ENCODE results near the gene CLK3. TPM values are rescaled to one million over a fixed set of nuclear protein-coding genes. Genes with fewer than 3 reads are reported as not detected.
A peak's percentile ranks its signal among the peaks of the same experiment; 100 is the strongest.
"Not testable (repeated sequence)": the region's sequence is repeated elsewhere in the genome, so short reads cannot be mapped to it uniquely, and the experiment has no call there.

Gene CLK3
- total RNA-seq, 2 donors from 2014 or later = 216 to 243 TPM

GRCh38 chr15:74629696-74630095 lies 14.1 kb downstream of the CLK3 start:
- not testable (repeated sequence) for H3K4me3 Mint-ChIP-seq; H3K9me3 ChIP-seq (ENCODE audit: control insufficient read depth, low read length, poor library complexity, severe bottlenecking); H3K27me3 Mint-ChIP-seq; DNase-seq; H3K36me3 Mint-ChIP-seq (ENCODE audit: low read depth); ATAC-seq
- Mint-ChIP-seq H3K4me1 (peaks cover 11% of the 10 kb centered on the region), H3K27ac (peak overlapping the region; percentile 47)

DNA sequence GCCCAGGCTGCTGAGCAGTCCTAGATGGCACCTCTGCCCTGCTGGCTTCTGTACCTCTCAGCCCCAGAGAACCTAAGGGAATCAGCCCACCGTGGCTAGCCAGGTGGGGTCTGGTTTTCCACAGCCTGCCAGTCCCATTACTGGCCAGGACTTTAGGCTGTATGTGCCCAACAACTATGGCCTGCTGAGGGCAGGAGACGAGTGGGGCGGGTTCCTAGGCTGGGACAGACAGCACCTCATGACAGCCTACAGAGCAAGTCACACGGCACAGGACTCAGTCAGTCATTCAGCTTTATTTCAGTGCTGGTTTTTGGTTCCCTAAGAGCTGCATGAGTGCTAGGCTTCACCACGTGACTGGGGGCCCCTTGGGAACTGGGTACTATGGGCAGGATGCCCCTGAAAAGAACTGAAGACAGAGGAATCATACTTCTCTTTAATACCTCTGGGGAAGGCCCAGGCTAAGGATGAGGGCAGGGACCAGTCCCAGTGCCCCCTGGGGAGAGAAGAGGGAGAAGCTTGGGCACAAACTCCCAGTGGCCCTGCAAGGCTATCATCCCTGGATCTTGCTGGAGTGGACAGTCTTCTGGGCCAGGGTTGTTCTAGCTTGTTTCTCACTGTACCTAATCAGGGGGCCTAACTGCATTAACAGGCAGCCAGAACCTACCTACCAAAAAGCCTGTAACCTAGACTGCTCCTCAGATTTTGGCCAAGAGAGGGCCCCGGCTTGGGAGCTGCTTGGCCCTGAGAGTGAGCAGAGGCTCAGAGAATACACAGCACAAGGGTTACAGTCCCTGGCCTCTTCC lies 14.8 kb downstream of the CLK3 start:
- Mint-ChIP-seq H3K36me3 (ENCODE audit: low read depth) (peaks cover 12% of the 10 kb centered on the region), H3K27ac (no peak overlapping the region), H3K4me3 (no peak overlapping the region), H3K27me3 (no peaks in the 10 kb centered on the region), H3K4me1 (peaks cover 14% of the 10 kb centered on the region)
- no peaks in the 10 kb centered on the region for H3K9me3 ChIP-seq (ENCODE audit: control insufficient read depth, low read length, poor library complexity, severe bottlenecking)
- DNase-seq = no peak
- no peak for ATAC-seq

DNA sequence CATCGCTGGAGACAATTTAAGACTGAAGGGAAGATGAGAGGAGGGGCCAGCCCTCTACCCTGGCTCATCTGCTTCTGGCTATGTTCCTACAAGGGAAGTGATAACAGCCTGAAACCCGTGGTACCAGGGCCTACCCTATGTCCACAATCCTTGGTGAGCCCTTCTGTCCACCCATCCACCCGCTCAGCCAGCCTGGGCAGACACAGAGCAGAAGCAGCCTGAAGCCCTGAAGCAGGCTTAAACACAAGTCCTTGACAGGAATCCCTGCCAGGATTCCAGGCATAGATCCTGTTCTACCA lies 15.4 kb downstream of the CLK3 start:
- no peak for DNase-seq

DNA sequence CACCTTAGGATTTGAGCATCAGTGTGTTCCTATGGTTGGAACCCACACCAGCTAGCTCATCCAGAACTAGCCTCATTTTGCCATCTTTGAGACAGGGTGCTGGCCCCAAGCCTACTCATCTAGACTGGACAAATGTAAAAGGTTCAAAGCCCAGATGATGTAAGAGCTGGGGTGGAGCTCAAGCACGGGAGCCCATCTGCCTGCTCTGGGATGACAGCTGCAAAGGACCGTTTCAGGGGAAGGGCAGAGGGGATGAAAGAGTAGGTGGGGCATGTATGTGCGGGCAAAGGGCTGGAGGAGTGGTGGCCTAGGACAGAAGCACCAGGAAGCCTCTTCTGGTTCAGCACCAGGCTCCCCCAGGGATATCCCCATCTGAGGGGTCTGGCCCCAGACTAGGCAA lies 15.8 kb downstream of the CLK3 start:
- peaks cover 19% of the 10 kb centered on the region for H3K4me1 Mint-ChIP-seq
- no peak for DNase-seq
- peak; percentile 3 for ATAC-seq
- peaks cover 18% of the 10 kb centered on the region for H3K36me3 Mint-ChIP-seq (ENCODE audit: low read depth)
- no peaks in the 10 kb centered on the region for H3K27me3 Mint-ChIP-seq
- H3K27ac Mint-ChIP-seq = no peak overlapping the region
- H3K4me3 Mint-ChIP-seq = no peak overlapping the region
- H3K9me3 ChIP-seq (ENCODE audit: control insufficient read depth, low read length, poor library complexity, severe bottlenecking) = no peaks in the 10 kb centered on the region

More for the DNA sequence above, 15.4 kb downstream of the CLK3 start:
- Mint-ChIP-seq H3K4me3 (no peak overlapping the region), H3K36me3 (ENCODE audit: low read depth) (peaks cover 16% of the 10 kb centered on the region), H3K4me1 (peaks cover 17% of the 10 kb centered on the region), H3K27ac (no peak overlapping the region), H3K27me3 (no peaks in the 10 kb centered on the region)
- no peaks in the 10 kb centered on the region for H3K9me3 ChIP-seq (ENCODE audit: control insufficient read depth, low read length, poor library complexity, severe bottlenecking)
- no peak for ATAC-seq

DNA sequence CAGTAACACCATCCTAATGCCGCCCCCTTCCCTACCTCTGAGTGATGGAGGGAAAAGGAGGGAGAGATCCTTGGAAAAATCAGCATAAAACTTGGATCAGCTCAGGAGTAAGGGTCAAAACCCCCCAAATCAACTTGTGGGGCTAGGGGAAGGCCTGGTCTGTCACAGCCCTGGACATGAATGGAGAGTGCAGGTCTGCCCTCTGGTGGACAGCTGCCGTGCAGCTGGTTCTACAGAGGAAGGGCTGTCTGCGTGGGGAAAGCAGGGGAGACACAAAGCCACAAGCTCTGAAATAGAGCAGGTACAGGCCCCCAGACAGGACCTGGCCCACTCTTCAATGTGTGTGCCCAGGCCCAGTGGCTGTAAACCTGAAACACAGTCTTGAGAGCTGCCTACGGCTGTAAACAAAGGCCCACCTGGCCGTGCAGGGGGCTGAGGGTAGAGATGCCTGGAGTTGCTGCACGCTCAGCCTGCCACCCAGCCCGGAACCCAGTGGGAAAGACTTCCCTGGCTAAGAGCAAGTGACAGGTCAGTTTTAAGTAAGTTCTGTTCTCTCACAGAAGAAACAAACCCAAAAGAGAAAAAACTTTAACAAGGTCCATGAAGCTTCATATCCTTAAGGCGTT lies 16.4 kb downstream of the CLK3 start:
- H3K9me3 ChIP-seq (ENCODE audit: control insufficient read depth, low read length, poor library complexity, severe bottlenecking) = no peaks in the 10 kb centered on the region
- DNase-seq (peak in 1 of 3 donors; percentile 47), ATAC-seq (peak; percentile 62)
- H3K27ac Mint-ChIP-seq = no peak overlapping the region
- H3K4me3 Mint-ChIP-seq = no peak overlapping the region
- H3K4me1 Mint-ChIP-seq = peaks cover 19% of the 10 kb centered on the region
- H3K27me3 Mint-ChIP-seq = no peaks in the 10 kb centered on the region
- H3K36me3 Mint-ChIP-seq (ENCODE audit: low read depth) = peaks cover 17% of the 10 kb centered on the region

DNA sequence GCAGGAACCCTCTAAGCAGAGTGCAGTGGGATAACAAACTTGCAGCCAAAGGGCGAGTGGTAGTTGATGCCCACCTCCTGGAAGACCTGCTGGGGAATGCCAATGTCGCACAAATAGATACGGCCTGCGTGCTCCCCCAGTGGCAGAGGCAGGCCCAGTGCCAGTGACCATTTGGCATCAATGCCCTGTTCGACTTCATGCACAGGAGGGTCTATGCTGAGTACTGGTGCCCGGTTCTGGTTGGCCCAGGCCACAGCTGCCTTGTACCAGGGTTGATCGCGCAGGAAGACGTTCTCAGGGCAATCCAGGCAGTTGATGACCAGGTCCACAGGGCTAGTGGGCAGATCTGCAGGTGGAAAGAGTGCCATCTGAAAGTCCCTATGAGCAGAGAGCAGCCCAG lies 17.0 kb downstream of the CLK3 start:
- Mint-ChIP-seq H3K27ac (no peak overlapping the region), H3K36me3 (ENCODE audit: low read depth) (peaks cover 17% of the 10 kb centered on the region), H3K4me3 (no peak overlapping the region), H3K27me3 (no peaks in the 10 kb centered on the region), H3K4me1 (peaks cover 19% of the 10 kb centered on the region)
- H3K9me3 ChIP-seq (ENCODE audit: control insufficient read depth, low read length, poor library complexity, severe bottlenecking) = no peaks in the 10 kb centered on the region
- no peak for DNase-seq
- ATAC-seq = no peak

DNA sequence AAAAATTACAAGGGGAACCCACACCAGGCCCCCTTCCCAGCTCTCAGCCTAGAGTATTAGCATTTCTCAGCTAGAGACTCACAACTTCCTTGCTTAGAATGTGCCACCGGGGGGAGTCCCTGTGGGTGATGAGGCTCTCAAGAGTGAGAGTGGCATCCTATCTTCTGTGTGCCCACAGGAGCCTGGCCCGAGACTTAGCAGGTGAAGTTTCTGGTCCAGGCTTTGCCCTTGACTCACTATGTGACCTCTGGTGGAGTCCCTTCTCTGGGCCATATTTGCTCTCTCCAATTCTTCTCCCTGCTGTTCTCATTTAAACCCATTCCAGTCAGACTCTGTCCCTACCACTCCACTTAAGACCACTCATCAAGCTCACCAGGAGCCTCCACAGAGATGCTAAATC lies 18.1 kb downstream of the CLK3 start:
- H3K4me3 Mint-ChIP-seq = no peak overlapping the region
- ATAC-seq = no peak
- H3K4me1 Mint-ChIP-seq = peaks cover 20% of the 10 kb centered on the region

DNA sequence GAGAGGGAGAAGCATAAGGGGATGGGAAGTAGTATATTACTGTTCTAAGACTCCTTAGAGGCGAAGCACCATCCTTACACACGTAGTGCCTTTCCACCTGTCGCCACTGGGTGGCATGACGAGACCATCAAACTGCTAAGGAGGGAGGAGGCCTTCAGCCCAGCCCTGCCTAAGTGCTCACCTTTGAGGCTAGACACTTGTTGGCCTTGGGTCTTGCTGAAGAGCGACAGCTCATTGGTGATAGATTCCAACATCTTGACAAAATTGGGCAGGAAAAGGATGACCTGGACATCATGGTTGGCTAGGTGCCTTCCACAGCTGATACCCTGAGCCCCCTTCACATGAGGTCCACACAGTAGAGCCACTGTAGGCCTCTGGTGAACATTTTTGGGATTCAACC lies 19.6 kb downstream of the CLK3 start:
- Mint-ChIP-seq H3K27me3 (no peaks in the 10 kb centered on the region), H3K4me3 (no peak overlapping the region), H3K4me1 (peaks cover 20% of the 10 kb centered on the region), H3K27ac (no peak overlapping the region), H3K36me3 (ENCODE audit: low read depth) (peaks cover 23% of the 10 kb centered on the region)
- ATAC-seq (peak; percentile 88), DNase-seq (peak; percentile 47 to 67 (median 54))
- no peaks in the 10 kb centered on the region for H3K9me3 ChIP-seq (ENCODE audit: control insufficient read depth, low read length, poor library complexity, severe bottlenecking)

More for the DNA sequence above, 18.1 kb downstream of the CLK3 start:
- Mint-ChIP-seq H3K27me3 (no peaks in the 10 kb centered on the region), H3K27ac (no peak overlapping the region), H3K36me3 (ENCODE audit: low read depth) (peaks cover 23% of the 10 kb centered on the region)
- DNase-seq = no peak
- H3K9me3 ChIP-seq (ENCODE audit: control insufficient read depth, low read length, poor library complexity, severe bottlenecking) = no peaks in the 10 kb centered on the region

DNA sequence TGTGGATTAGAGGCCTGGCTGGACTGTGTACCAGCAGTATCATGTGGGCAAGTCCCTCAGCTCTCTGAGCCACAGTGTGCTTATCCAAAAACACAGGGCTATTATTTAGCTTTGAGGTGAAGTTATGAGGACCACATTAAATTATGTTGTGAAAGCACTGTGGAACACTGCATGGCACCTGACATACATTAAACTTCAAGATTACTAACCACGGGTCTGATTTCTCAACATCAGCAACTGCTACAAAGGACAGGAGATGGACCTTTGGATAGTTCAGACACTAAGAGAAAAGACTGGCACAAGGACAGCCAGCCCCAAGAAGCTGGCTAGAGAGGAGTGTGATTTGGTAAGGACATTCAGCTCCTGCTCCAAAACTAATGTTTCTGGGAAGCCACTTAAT lies 21.3 kb downstream of the CLK3 start:
- Mint-ChIP-seq H3K27ac (peak overlapping the region; percentile 9), H3K4me3 (no peak overlapping the region), H3K4me1 (peaks cover 19% of the 10 kb centered on the region), H3K27me3 (no peaks in the 10 kb centered on the region), H3K36me3 (ENCODE audit: low read depth) (peaks cover 23% of the 10 kb centered on the region)
- H3K9me3 ChIP-seq (ENCODE audit: control insufficient read depth, low read length, poor library complexity, severe bottlenecking) = no peaks in the 10 kb centered on the region
- DNase-seq (no peak), ATAC-seq (no peak)

- H3K27me3 Mint-ChIP-seq = no peaks in the 10 kb centered on the region
- DNase-seq (no peak), ATAC-seq (no peak)
- no peak overlapping the region for H3K4me3 Mint-ChIP-seq
- H3K36me3 Mint-ChIP-seq (ENCODE audit: low read depth) = peaks cover 8% of the 10 kb centered on the region
- H3K4me1 Mint-ChIP-seq = peaks cover 13% of the 10 kb centered on the region
- H3K27ac Mint-ChIP-seq = peak overlapping the region; percentile 56
- H3K9me3 ChIP-seq (ENCODE audit: control insufficient read depth, low read length, poor library complexity, severe bottlenecking) = no peaks in the 10 kb centered on the region
Observed at GRCh38 chr15:74641151-74641550, 25.5 kb downstream of the CLK3 start.

DNA sequence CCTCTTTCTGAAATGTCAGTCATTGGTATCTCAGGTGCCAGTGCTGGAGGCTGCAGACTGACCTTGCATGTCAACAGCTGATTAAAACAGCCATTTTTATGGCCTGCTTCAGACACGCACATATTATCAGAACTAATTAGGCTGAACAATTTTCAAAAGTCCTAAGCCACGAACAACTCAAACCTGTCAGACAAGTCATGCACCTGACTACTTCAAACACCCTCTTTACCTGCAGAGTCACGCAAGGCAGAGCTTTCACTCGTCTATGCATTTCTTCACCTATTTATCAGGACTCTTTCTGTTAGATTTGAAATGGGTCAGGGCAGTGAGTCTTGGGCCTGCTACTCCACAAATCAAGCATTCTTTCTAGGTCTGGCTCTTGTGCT lies 26.7 kb downstream of the CLK3 start:
- no peaks in the 10 kb centered on the region for H3K9me3 ChIP-seq (ENCODE audit: control insufficient read depth, low read length, poor library complexity, severe bottlenecking)
- ATAC-seq = no peak
- DNase-seq = no peak
- peak overlapping the region; percentile 56 for H3K27ac Mint-ChIP-seq
- no peak overlapping the region for H3K4me3 Mint-ChIP-seq
- peaks cover 17% of the 10 kb centered on the region for H3K4me1 Mint-ChIP-seq
- no peaks in the 10 kb centered on the region for H3K27me3 Mint-ChIP-seq
- peaks cover 6% of the 10 kb centered on the region for H3K36me3 Mint-ChIP-seq (ENCODE audit: low read depth)

DNA sequence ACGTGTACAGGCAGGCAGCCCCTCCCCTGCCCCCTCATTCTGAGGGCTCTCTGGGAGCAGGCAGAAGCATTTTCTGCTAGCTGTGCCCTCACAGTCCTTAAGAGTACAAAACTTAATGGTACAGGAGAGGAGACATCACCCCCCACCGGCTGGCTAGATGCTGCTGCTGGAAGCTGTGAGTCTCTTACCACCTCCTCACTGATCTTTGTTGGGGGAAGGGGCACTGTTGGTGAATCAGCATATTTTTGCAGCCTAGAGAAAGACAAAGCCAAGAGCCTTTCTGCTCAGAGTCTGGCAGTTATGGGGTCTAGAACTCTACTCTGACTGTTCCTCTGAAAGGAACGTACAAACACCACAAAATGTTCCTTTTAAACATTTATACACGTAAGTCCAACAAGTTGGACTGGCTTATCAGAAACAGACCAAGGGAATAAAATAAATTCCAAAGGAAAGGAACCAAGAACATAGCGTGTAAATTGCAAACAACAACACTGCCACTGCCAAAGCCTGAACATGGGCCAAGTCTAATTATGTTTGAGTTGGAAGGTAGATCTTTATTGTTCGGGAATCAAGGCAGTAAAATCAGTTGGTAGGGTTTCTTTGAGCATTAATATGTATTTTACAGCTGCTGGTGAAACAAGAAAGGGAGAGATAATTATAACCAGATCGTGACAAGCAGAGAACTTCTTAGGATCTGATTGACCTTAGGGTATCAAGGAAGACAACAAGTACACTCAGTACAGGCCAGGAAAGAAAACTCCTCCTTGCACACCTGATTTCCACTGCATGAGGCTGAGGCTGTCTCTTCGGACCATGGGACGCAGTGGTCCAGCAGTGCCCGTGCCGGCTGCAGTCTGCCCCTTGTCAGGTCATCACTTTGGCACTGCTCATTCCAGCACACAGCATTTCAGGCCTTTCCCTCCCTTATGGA lies 27.4 kb downstream of the CLK3 start:
- H3K27ac Mint-ChIP-seq = peak overlapping the region; percentile 53
- H3K4me1 Mint-ChIP-seq = peaks cover 16% of the 10 kb centered on the region
- H3K27me3 Mint-ChIP-seq = no peaks in the 10 kb centered on the region
- ATAC-seq = no peak
- H3K4me3 Mint-ChIP-seq = no peak overlapping the region
- no peaks in the 10 kb centered on the region for H3K9me3 ChIP-seq (ENCODE audit: control insufficient read depth, low read length, poor library complexity, severe bottlenecking)
- H3K36me3 Mint-ChIP-seq (ENCODE audit: low read depth) = peaks cover 5% of the 10 kb centered on the region
- no peak for DNase-seq

DNA sequence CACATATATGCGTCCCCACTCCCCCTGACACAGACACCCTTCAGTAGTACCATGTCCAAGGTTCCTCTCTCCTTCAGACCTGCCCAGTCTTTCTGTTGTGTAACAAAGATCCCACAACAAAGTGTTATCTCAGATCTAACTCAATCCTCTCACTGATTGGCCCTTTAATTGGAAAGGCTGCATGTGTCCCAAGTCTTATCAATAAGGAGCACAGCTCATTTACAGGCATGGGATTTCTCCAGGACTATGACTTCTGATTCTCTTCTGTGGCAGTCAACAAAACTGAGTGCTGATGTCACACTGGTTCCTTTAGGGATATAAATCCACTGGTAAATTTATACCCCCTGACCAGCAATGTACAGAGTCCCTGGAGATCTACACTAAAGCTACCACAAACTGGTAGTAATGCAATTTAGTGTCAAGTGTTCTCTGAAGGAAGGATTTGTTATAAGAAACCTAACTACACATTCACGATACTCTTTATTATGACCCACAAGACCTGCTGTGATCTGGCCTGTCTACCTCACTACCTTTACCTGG lies 28.1 kb downstream of the CLK3 start:
- no peak for DNase-seq
- Mint-ChIP-seq H3K4me1 (peaks cover 16% of the 10 kb centered on the region), H3K27ac (peak overlapping the region; percentile 53), H3K4me3 (no peak overlapping the region), H3K27me3 (no peaks in the 10 kb centered on the region), H3K36me3 (ENCODE audit: low read depth) (peaks cover under 1% of the 10 kb centered on the region)
- no peak for ATAC-seq
- no peaks in the 10 kb centered on the region for H3K9me3 ChIP-seq (ENCODE audit: control insufficient read depth, low read length, poor library complexity, severe bottlenecking)
